ENCODE measurements around the gene CEBPE. TPM values are rescaled to one million over a fixed set of nuclear protein-coding genes. Genes with fewer than 3 reads are reported as not detected.
A peak's percentile ranks its signal among the peaks of the same experiment; 100 is the strongest.

The CEBPE gene
- polyA plus RNA-seq, 1 experiment = not detected

DNA sequence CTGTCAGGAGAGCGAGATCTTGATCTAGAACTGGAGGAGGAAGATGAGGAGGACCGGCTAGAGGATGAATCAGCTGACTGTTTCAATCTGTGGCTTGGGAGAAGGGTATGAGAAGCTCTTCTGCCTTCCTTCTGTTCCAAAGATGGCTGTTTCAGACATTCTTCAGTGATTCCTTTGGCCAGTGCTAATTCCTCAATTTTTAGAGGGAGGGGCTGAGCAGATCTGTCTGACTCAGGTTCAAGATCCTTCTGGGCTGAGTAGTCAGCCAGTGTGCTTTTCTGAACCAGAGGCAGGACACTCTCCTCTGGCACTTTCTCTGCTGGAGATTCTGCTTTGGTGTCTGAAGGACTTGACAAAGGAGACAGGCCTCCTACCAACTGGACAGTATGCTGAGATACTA, 39.3 kb downstream of the CEBPE start:
- ChIA-PET POLR2A (interaction anchor here (3.9 kb wide), 1 partner anchor 15 kb away, joined by 31 read pairs; the partner anchor contains the start of genes ACIN1 and C14orf119), CTCF (interaction anchor here (1.2 to 17.2 kb wide), 4 partner anchors 9 to 523 kb away, joined by 3 to 317 read pairs (median 78); partner anchors contain the start of genes ACIN1 and C14orf119)
- no peak for DNase-seq (ENCODE audit: low read depth, low spot score)
- TF ChIP-seq, protein P1, sequence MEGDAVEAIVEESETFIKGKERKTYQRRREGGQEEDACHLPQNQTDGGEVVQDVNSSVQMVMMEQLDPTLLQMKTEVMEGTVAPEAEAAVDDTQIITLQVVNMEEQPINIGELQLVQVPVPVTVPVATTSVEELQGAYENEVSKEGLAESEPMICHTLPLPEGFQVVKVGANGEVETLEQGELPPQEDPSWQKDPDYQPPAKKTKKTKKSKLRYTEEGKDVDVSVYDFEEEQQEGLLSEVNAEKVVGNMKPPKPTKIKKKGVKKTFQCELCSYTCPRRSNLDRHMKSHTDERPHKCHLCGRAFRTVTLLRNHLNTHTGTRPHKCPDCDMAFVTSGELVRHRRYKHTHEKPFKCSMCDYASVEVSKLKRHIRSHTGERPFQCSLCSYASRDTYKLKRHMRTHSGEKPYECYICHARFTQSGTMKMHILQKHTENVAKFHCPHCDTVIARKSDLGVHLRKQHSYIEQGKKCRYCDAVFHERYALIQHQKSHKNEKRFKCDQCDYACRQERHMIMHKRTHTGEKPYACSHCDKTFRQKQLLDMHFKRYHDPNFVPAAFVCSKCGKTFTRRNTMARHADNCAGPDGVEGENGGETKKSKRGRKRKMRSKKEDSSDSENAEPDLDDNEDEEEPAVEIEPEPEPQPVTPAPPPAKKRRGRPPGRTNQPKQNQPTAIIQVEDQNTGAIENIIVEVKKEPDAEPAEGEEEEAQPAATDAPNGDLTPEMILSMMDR (IDR thresholded peaks at IDR 0.05; ENCODE audit: low read depth, low read length) = no peak
- H3K27ac ChIP-seq (ENCODE audit: low read depth, low read length) = peak overlapping the region; percentile 84
- H3K27me3 ChIP-seq (ENCODE audit: control insufficient read depth, insufficient read depth, low read length) = no peaks in the 10 kb centered on the region
- no peak overlapping the region for H3K4me3 ChIP-seq (ENCODE audit: low read depth, low read length)
- no peaks in the 10 kb centered on the region for H3K9me3 ChIP-seq (ENCODE audit: control insufficient read depth, insufficient read depth, low read length)

DNA sequence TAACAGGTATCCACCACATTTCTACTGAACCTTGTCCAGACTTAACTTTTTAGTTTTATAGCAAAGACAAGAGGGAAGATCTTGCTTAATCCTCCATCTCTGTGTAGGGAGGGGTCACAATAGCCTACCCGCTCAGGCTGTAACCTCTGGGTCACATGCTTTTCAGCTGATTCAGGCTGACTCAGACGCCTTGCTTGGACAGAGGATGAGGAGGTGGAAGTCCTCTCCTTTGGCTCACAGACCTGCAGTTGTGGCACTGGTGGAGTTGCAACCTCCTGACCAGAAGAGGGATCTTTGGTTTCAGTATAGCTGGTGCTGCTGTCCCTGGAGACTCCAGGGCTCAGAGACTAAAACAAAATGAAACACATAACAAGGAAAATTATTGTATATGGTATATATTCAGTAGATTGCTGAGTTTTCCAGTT, 40.4 kb downstream of the CEBPE start:
- ChIA-PET POLR2A (interaction anchor here (0.5 to 3.9 kb wide), 4 partner anchors 10 to 21 kb away, joined by 5 to 31 read pairs (median 8); partner anchors contain the start of genes ACIN1 and C14orf119), CTCF (interaction anchor here (1.1 to 17.2 kb wide), 8 partner anchors 10 to 106 kb away, joined by 3 to 317 read pairs (median 49); partner anchors contain the start of genes ACIN1 and C14orf119)
- Histone ChIP-seq H3K27ac (ENCODE audit: low read depth, low read length) (peak overlapping the region; percentile 84), H3K27me3 (ENCODE audit: control insufficient read depth, insufficient read depth, low read length) (no peaks in the 10 kb centered on the region), H3K9me3 (ENCODE audit: control insufficient read depth, insufficient read depth, low read length) (no peaks in the 10 kb centered on the region), H3K4me3 (ENCODE audit: low read depth, low read length) (no peak overlapping the region)
- TF ChIP-seq, protein P1 (IDR thresholded peaks at IDR 0.05; ENCODE audit: low read depth, low read length) = no peak
- peak; percentile 87 for DNase-seq (ENCODE audit: low read depth, low spot score)

DNA sequence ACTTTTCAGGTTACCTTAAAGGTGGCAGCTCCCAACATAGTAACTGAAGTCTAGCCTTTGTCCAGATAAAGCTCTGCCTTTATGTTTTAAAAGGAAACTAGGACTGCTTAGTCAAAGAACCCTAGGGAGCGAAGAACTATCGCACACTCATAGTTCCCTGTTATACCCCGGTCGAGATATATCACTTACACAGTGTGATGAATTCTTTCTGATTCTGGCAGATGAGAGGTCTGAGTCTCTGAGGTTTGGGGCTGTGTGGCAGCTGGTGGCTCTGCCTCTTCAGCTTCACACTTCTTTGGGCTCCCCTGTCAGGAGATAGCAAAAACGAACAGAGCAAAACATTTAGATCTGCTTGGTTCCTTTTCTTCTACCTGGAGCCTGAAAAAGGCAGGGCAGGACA, 41.1 kb downstream of the CEBPE start:
- TF ChIP-seq, protein P1 (IDR thresholded peaks at IDR 0.05; ENCODE audit: low read depth, low read length) = no peak
- Histone ChIP-seq H3K27me3 (ENCODE audit: control insufficient read depth, insufficient read depth, low read length) (no peaks in the 10 kb centered on the region), H3K27ac (ENCODE audit: low read depth, low read length) (peak overlapping the region; percentile 84), H3K4me3 (ENCODE audit: low read depth, low read length) (no peak overlapping the region), H3K9me3 (ENCODE audit: control insufficient read depth, insufficient read depth, low read length) (no peaks in the 10 kb centered on the region)
- CTCF ChIA-PET = interaction anchor here (0.6 to 17.2 kb wide), 18 partner anchors 11 to 857 kb away, joined by 3 to 317 read pairs (median 15); partner anchors contain the start of genes ACIN1 and C14orf119
- DNase-seq (ENCODE audit: low read depth, low spot score) = no peak
- POLR2A ChIA-PET = interaction anchor here (1.5 to 3.9 kb wide), 3 partner anchors 9 to 17 kb away, joined by 5 to 31 read pairs (median 5); partner anchors contain the start of genes ACIN1 and C14orf119

DNA sequence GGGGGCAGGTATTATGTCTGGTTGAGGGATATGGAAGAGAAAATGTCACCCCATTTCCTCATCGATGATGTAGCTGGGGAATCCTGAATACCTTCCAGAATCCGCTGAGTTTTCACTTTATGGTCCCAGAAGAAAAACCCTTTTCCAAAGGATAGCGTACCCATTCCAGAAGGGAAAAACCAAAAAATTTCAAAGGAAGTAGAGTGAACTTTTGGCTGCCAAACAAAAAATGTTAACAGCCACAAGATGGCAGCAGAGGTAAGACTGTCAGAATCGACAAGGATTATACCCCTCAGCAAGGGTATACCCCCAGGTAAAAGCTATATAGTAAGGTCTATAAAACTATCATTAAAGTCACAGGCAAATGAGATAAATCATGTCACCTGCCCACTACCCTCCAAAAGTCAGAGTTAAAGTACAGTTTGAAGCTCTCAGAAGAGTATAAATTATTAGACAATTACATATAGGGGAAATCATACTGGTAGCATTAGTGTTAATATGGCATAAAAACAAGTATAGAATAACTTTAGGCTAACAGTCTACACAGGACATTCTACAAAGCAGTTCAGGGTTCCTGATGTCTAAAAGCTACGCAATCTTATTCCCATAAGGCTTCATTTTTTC, 42.2 kb downstream of the CEBPE start:
- Histone ChIP-seq H3K9me3 (ENCODE audit: control insufficient read depth, insufficient read depth, low read length) (no peaks in the 10 kb centered on the region), H3K27ac (ENCODE audit: low read depth, low read length) (no peak overlapping the region), H3K27me3 (ENCODE audit: control insufficient read depth, insufficient read depth, low read length) (no peaks in the 10 kb centered on the region), H3K4me3 (ENCODE audit: low read depth, low read length) (no peak overlapping the region)
- CTCF ChIA-PET = interaction anchor here (0.5 to 17.2 kb wide), 37 partner anchors 10 to 521 kb away, joined by 3 to 317 read pairs (median 5); partner anchors contain the start of genes ACIN1, C14orf119 and LRP10
- TF ChIP-seq, protein P1 (IDR thresholded peaks at IDR 0.05; ENCODE audit: low read depth, low read length) = peak; percentile 75
- DNase-seq (ENCODE audit: low read depth, low spot score) = no peak
- POLR2A ChIA-PET = interaction anchor here (0.5 to 3.9 kb wide), 5 partner anchors 8 to 218 kb away, joined by 3 to 31 read pairs (median 5); partner anchors contain the start of genes ACIN1 and C14orf119

GRCh38 chr14:23074906-23075305, 44.1 kb downstream of the CEBPE start:
- ChIA-PET CTCF (interaction anchor here (0.6 to 1.7 kb wide), 3 partner anchors 19 to 263 kb away, joined by 3 to 9 read pairs (median 4); no protein-coding TSS in a partner anchor), POLR2A (interaction anchor here (2.1 kb wide), 1 partner anchor 20 kb away, joined by 7 read pairs; the partner anchor contains the start of genes ACIN1 and C14orf119)
- no peak for DNase-seq (ENCODE audit: low read depth, low spot score)
- Histone ChIP-seq H3K9me3 (ENCODE audit: control insufficient read depth, insufficient read depth, low read length) (no peaks in the 10 kb centered on the region), H3K4me3 (ENCODE audit: low read depth, low read length) (no peak overlapping the region), H3K27me3 (ENCODE audit: control insufficient read depth, insufficient read depth, low read length) (no peaks in the 10 kb centered on the region), H3K27ac (ENCODE audit: low read depth, low read length) (no peak overlapping the region)
- TF ChIP-seq, protein P1 (IDR thresholded peaks at IDR 0.05; ENCODE audit: low read depth, low read length) = no peak

Data from AG04450 (cell line).